ENCODE measurements around the gene R3HCC1L.

DNA sequence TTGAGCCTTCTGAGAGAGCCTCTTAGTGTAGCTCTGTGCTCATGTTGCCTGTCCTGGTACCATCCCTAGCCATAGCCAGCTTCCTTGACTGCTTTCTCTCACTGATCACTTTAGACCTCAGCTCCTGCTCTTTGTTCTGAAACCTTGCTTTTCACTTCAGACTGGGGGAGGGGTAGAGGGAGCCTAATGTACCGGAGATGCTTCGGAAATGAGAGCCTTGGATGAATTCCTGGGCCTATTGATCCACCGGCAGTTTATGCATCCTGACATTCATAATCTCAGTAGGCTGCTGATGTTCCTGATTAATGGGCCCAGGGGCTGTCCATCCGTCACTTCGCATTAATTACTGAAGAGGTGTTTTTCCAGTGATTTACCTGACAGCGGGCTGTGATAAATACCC, 38.8 kb downstream of the R3HCC1L start:
- TF ChIP-seq, protein P1, sequence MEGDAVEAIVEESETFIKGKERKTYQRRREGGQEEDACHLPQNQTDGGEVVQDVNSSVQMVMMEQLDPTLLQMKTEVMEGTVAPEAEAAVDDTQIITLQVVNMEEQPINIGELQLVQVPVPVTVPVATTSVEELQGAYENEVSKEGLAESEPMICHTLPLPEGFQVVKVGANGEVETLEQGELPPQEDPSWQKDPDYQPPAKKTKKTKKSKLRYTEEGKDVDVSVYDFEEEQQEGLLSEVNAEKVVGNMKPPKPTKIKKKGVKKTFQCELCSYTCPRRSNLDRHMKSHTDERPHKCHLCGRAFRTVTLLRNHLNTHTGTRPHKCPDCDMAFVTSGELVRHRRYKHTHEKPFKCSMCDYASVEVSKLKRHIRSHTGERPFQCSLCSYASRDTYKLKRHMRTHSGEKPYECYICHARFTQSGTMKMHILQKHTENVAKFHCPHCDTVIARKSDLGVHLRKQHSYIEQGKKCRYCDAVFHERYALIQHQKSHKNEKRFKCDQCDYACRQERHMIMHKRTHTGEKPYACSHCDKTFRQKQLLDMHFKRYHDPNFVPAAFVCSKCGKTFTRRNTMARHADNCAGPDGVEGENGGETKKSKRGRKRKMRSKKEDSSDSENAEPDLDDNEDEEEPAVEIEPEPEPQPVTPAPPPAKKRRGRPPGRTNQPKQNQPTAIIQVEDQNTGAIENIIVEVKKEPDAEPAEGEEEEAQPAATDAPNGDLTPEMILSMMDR (IDR thresholded peaks at IDR 0.05), result no peak
- TF ChIP-seq POLR2A (IDR thresholded peaks at IDR 0.05), result no peak
